H9 (cell line): ENCODE data around the gene KRTAP10-11. TPM values are rescaled to one million over a fixed set of nuclear protein-coding genes. Genes with fewer than 3 reads are reported as not detected.

Experiments used
- DNase-seq: peaks from one replicate; pipeline ENCODE4 v3.0.0-alpha.2; 2017
- H2AFZ ChIP-seq: one replicate; pipeline ENCODE4 v1.6.1; 2013; ENCODE audit warnings: mild to moderate bottlenecking, low read length, control low read depth, moderate library complexity
- H2AK5ac ChIP-seq: 2 replicates; pipeline ENCODE4 v1.6.1; 2013; ENCODE audit warnings: low read length, control low read depth, mixed read lengths; ENCODE audit not compliant: insufficient read length
- H2BK120ac ChIP-seq: one replicate; pipeline ENCODE4 v1.6.1; 2013; ENCODE audit warnings: low read depth, mild to moderate bottlenecking, low read length, control low read depth, inconsistent platforms; ENCODE audit not compliant: poor library complexity, severe bottlenecking
- H2BK12ac ChIP-seq: 2 replicates; pipeline ENCODE4 v1.6.1; 2013; ENCODE audit warnings: low read length, control low read depth, mixed read lengths, low read depth; ENCODE audit not compliant: insufficient read length
- H2BK15ac ChIP-seq: 2 replicates; pipeline ENCODE4 v1.6.1; 2013; ENCODE audit warnings: low read depth, low read length, control low read depth
- H2BK20ac ChIP-seq: one replicate; pipeline ENCODE4 v1.6.1; 2013; ENCODE audit warnings: low read depth, mild to moderate bottlenecking, low read length, control low read depth, inconsistent platforms; ENCODE audit not compliant: poor library complexity, severe bottlenecking
- H2BK5ac ChIP-seq: 2 replicates; pipeline ENCODE4 v1.6.1; 2013; ENCODE audit warnings: low read length, control low read depth, mixed read lengths; ENCODE audit not compliant: insufficient read length
- H3K14ac ChIP-seq: 2 replicates; pipeline ENCODE4 v1.6.1; 2013; ENCODE audit warnings: low read length, control low read depth; ENCODE audit not compliant: insufficient read depth
- H3K18ac ChIP-seq: 2 replicates; pipeline ENCODE4 v1.6.1; 2013; ENCODE audit warnings: low read depth, mild to moderate bottlenecking, mixed read lengths, low read length, control low read depth; ENCODE audit not compliant: insufficient read length
- H3K23ac ChIP-seq: 2 replicates; pipeline ENCODE4 v1.6.1; 2013; ENCODE audit warnings: low read length, control low read depth, mixed read lengths, low read depth; ENCODE audit not compliant: insufficient read length
- H3K23me2 ChIP-seq: 2 replicates; pipeline ENCODE4 v1.6.1; 2013; ENCODE audit warnings: low read depth, mild to moderate bottlenecking, mixed read lengths, low read length, control low read depth; ENCODE audit not compliant: insufficient read length, poor library complexity, severe bottlenecking
- H3K27ac ChIP-seq: 2 replicates; pipeline ENCODE4 v1.5.1; 2013; ENCODE audit warnings: low read length, control low read depth, mixed read lengths, low read depth; ENCODE audit not compliant: insufficient read length
- H3K27me3 ChIP-seq: 2 replicates; pipeline ENCODE4 v1.6.1; 2013; ENCODE audit warnings: low read length, control low read depth, inconsistent platforms; ENCODE audit not compliant: insufficient read depth
- H3K4ac ChIP-seq: 2 replicates; pipeline ENCODE4 v1.6.1; 2013; ENCODE audit warnings: low read depth, mild to moderate bottlenecking, control low read depth, inconsistent platforms, low read length, moderate library complexity
- H3K4me1 ChIP-seq: 2 replicates; pipeline ENCODE4 v1.6.1; 2013; ENCODE audit warnings: low read length, control low read depth, inconsistent platforms; ENCODE audit not compliant: insufficient read depth
- H3K4me2 ChIP-seq: 2 replicates; pipeline ENCODE4 v1.6.1; 2013; ENCODE audit warnings: low read length, control low read depth, mixed read lengths; ENCODE audit not compliant: insufficient read length, insufficient read depth
- H3K56ac ChIP-seq: 2 replicates; pipeline ENCODE4 v1.6.1; 2013; ENCODE audit warnings: low read depth, mild to moderate bottlenecking, mixed read lengths, low read length, control low read depth; ENCODE audit not compliant: insufficient read length
- H3K79me1 ChIP-seq: 2 replicates; pipeline ENCODE4 v1.6.1; 2013; ENCODE audit warnings: low read depth, mild to moderate bottlenecking, moderate library complexity, low read length, control low read depth, inconsistent platforms; ENCODE audit not compliant: insufficient read depth, poor library complexity, severe bottlenecking
- H3K79me2 ChIP-seq: 2 replicates; pipeline ENCODE4 v1.6.1; 2013; ENCODE audit warnings: low read length, control low read depth, inconsistent platforms; ENCODE audit not compliant: insufficient read depth
- H3K9ac ChIP-seq: 2 replicates; pipeline ENCODE4 v1.6.1; 2013; ENCODE audit warnings: low read length, control low read depth, mixed read lengths; ENCODE audit not compliant: insufficient read length; ENCODE audit errors: extremely low read depth
- H3K9me3 ChIP-seq: one replicate; pipeline ENCODE4 v1.6.1; 2013; ENCODE audit warnings: low read depth, low read length, inconsistent platforms; ENCODE audit not compliant: control insufficient read depth
- H3T11ph ChIP-seq: one replicate; pipeline ENCODE4 v1.6.1; 2013; ENCODE audit warnings: mild to moderate bottlenecking, low read length, control low read depth, inconsistent platforms
- H4K20me1 ChIP-seq: one replicate; pipeline ENCODE4 v1.6.1; 2013; ENCODE audit not compliant: control insufficient read depth, insufficient read length, insufficient read depth
- H4K5ac ChIP-seq: 2 replicates; pipeline ENCODE4 v1.6.1; 2013; ENCODE audit warnings: low read depth, mild to moderate bottlenecking, mixed read lengths, low read length, control low read depth; ENCODE audit not compliant: insufficient read length
- H4K8ac ChIP-seq: replicated peaks from 2 replicates; pipeline ENCODE4 v1.6.1; 2013; ENCODE audit warnings: low read length, control low read depth, mixed read lengths, low read depth; ENCODE audit not compliant: insufficient read length
- H4K91ac ChIP-seq: 2 replicates; pipeline ENCODE4 v1.6.1; 2013; ENCODE audit warnings: low read depth, mild to moderate bottlenecking, moderate library complexity, mixed read lengths, low read length, control low read depth; ENCODE audit not compliant: insufficient read length
- H3K27ac Mint-ChIP-seq, 3 experiments: 2 replicates in 2 of 3; 3 replicates in 1 of 3; pipeline ENCODE4 v1.8.0; 2020 to 2021; ENCODE audit warnings: mixed read lengths in 3 of 3, mild to moderate bottlenecking in 1 of 3, moderate library complexity in 1 of 3
- H3K27me3 Mint-ChIP-seq: 2 replicates; pipeline ENCODE4 v1.8.0; 2021; ENCODE audit warnings: low read depth, mild to moderate bottlenecking, moderate library complexity, mixed read lengths
- H3K36me3 Mint-ChIP-seq, 3 experiments: 2 replicates in 2 of 3; 3 replicates in 1 of 3; pipeline ENCODE4 v1.8.0; 2020 to 2021; ENCODE audit warnings: low read depth in 3 of 3, mixed read lengths in 3 of 3; ENCODE audit not compliant: insufficient read depth in 1 of 3
- H3K4me1 Mint-ChIP-seq, 2 experiments: 2 replicates each; pipeline ENCODE4 v1.8.0; 2020; ENCODE audit warnings: mixed read lengths in 2 of 2
- H3K4me3 Mint-ChIP-seq, 2 experiments: 2 replicates in 1 of 2; 3 replicates in 1 of 2; pipeline ENCODE4 v1.8.0; 2020 to 2021; ENCODE audit warnings: mild to moderate bottlenecking in 2 of 2, mixed read lengths in 2 of 2, moderate library complexity in 1 of 2
- H3K9me3 Mint-ChIP-seq, 2 experiments: 2 replicates in 1 of 2; 3 replicates in 1 of 2; pipeline ENCODE4 v1.8.0; 2020; ENCODE audit warnings: mild to moderate bottlenecking in 2 of 2, mixed read lengths in 2 of 2, moderate library complexity in 1 of 2
- CTCF ChIP-seq: fragments of 200-600 bp; sonication (generic); conservative IDR thresholded peaks from 3 replicates; pipeline ENCODE4 v1.8.0; 2021; ENCODE audit warnings: antibody characterized with exemption, mild to moderate bottlenecking
- WGBS: extraction: QIAGEN DNeasy Blood & Tissue Kit; methylation state at CpG from one replicate; pipeline ENCODE4 v1.1.7; 2013; ENCODE audit warnings: missing lambda C conversion rate, low lambda C conversion rate, mixed read lengths; ENCODE audit not compliant: insufficient read length; ENCODE audit errors: extremely low coverage; 5-methylcytosine and 5-hydroxymethylcytosine counted together
- total RNA-seq: library from RNA; stranded (reverse); gene quantifications from 2 replicates; pipeline ENCODE4 v1.2.1, GENCODE V29; 2021

KRTAP10-11 gene
- total RNA-seq, 1 experiment from 2014 or later: not detected

DNA sequence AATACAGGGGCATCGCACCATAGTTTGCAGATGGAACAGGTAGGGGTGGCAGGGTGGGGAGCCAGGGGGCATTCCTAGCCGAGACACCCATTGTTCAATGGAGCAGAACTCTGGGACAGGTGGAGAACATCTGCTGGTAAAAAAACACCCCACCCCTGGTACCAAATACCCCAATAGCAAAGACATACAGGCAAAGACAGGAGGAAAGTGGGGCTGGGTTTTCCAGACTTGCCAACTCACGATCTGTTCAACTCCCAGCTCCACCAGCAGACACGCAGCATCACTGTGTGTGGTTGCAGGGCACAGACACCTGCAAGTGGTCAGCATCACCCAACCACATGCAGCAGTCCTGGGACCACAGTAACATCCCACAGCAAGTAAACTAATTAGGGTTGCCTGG is 34.7 kb upstream of the KRTAP10-11 start:
- Histone ChIP-seq H4K5ac (no peak overlapping the region), H3K27ac (no peak overlapping the region), H3K79me1 (no peaks in the 10 kb centered on the region), H3K79me2 (no peaks in the 10 kb centered on the region), H2AK5ac (no peak overlapping the region), H4K91ac (no peak overlapping the region), H3K4me1 (no peaks in the 10 kb centered on the region), H3K9me3 (peaks cover 9% of the 10 kb centered on the region), H2BK15ac (no peak overlapping the region), H3K23me2 (no peaks in the 10 kb centered on the region), H2BK20ac (no peak overlapping the region), H2AFZ (no peak overlapping the region), H3K14ac (no peak overlapping the region), H3T11ph (no peak overlapping the region), H2BK120ac (no peak overlapping the region), H3K56ac (no peak overlapping the region), H3K18ac (no peak overlapping the region), H3K27me3 (no peaks in the 10 kb centered on the region), H3K23ac (no peak overlapping the region), H3K4me2 (no peak overlapping the region), H3K9ac (no peak overlapping the region), H3K4ac (no peak overlapping the region), H2BK12ac (no peak overlapping the region), H4K20me1 (no peaks in the 10 kb centered on the region), H2BK5ac (no peak overlapping the region), H4K8ac (no peak overlapping the region)
- H3K36me3 Mint-ChIP-seq: peaks cover 8 to 26% (median 21%) of the 10 kb centered on the region in 3 experiments
- no CpG with 5 or more reads among the region's 4 CpGs for WGBS
- H3K27ac Mint-ChIP-seq: no peak overlapping the region
- TF ChIP-seq CTCF: no peak
- DNase-seq: no peak
- H3K27me3 Mint-ChIP-seq: peaks cover 9% of the 10 kb centered on the region
- peaks cover 11 to 17% of the 10 kb centered on the region in 2 experiments for H3K4me1 Mint-ChIP-seq
- peaks cover 33 to 38% of the 10 kb centered on the region in 2 experiments for H3K9me3 Mint-ChIP-seq
- no peak overlapping the region for H3K4me3 Mint-ChIP-seq
